ENCODE data around the gene SLC34A1.
"Not testable (repeated sequence)": the region's sequence is repeated elsewhere in the genome, so short reads cannot be mapped to it uniquely, and the experiment has no call there.

SLC34A1 gene

DNA sequence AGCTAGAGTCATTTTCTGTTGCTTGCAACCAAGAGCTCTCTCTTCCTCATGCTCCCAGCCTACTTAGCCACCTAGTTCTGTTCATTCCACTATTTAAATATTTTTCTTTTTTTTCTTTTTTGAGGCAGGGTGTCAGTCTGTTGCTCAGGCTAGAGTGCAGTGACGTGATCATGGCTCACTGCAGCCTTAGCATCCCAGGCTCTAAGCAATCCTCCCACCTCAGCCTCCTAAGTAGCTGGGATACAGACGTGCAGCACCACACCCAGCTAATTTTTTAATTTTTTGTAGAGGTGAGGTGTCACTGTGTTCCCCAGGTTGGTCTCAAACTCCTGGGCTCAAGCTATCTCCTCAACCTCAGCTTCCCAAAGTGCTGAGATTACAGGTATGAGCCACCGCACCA lies 30.2 kb downstream of the SLC34A1 start:
- DNase-seq, result no peak

DNA sequence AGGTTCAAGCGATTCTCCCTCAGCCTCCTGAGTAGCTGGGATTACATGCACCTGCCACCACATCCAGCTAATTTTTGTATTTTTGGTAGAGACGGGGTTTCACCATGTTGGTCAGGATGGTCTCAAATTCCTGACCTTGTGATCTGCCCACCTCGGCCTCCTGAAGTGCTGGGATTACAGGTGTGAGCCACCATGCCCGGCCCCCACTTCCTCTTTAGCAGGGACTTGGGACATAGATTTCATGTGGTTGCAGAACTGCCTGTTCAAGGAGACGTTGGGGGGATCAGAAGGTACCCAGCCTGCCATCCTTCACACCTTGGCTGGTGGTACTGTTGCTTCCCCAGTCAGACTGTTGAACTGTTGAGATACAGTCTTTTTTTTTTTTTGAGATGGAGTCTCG lies 32.8 kb downstream of the SLC34A1 start:
- DNase-seq, result not testable (repeated sequence)

DNA sequence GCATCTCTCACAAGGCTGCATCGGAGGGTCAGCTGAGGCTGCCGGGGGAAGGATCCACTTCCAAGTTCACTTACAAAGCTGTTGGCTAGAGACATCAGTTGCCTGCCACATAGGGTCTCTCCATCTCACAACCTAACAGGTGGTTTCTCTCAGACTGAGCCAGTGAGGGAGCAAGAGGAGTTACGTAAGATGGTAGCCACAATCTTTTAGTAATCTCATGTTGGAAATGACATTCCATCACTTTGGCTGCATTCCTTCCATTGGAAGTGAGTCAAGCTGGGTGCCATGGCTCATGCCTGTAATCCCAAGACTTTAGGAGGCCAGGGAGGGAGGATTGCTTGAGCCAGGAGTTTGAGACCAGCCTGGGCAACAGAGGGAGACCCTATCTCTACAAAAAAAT lies 34.8 kb downstream of the SLC34A1 start:
- peak; percentile 82 for DNase-seq

DNA sequence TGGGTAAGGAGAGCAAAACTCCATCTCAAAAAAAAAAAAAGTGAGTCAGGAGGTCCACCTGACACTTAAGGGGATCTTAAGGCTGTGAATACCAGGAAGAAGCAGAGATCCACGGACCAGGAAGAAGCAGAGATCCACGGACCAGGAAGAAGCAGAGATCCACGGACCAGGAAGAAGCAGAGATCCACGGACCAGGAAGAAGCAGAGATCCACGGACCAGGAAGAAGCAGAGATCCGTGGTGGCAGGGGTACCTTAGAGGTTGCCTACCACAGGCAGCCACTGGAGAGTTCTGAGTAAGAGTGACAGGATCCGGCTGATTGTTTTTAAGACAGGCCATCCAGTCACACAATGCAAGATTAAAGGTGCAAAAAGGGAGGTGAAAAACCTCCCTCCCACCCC lies 36.2 kb downstream of the SLC34A1 start:
- not testable (repeated sequence) for DNase-seq

DNA sequence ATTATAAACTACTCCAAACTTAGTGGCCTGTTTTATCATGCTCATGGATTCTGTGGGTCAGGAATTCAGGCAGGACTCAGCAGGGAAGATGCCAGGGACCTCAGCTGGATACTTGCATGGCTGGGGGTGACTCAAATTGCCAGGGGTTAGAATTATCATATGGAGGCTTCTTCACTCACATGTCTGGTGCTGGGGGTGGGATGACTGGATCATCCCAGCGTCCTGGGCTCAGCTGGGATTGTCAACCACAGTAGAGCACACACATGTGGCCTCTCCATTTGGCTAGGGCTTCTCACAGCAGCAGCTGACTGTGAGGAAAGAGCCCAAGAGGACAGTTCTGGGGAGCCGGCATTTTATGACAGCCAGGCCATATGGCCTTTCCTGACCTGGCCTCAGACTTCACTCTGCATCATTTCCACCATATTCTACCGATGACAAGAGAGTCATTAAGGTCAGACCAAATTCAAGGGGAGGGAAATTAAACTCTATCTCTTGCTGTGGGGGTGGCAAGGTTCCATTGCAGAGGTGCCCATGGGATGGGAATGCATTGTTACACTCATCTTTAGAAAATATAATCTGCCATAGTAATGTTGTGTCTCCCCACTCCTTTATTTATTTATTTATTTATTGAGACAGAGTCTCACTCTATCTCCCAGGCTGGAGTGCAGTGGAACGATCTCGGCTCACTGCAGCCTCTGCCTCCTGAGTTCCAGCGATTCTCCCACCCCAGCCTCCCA lies 37.0 kb downstream of the SLC34A1 start:
- no peak for DNase-seq

DNA sequence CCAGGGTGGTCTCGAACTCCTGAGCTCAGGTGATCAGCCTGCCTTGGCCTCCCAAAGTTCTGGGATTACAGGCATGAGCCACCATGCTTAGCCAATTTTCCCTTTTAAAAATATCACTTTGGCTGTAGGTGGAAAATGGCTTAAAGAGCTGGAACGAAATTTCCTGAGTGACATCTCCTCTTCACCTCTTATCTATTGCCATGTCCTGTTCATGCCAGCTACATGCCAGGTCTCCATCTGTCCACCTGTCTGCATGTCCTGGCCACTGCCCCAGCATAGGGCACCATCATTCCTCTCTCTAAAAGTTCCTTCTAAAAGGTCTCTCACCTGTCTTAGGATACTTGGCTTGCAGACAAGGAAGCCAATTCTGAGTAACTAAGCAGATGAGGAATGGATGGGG lies 39.4 kb downstream of the SLC34A1 start:
- DNase-seq, result no peak

DNA sequence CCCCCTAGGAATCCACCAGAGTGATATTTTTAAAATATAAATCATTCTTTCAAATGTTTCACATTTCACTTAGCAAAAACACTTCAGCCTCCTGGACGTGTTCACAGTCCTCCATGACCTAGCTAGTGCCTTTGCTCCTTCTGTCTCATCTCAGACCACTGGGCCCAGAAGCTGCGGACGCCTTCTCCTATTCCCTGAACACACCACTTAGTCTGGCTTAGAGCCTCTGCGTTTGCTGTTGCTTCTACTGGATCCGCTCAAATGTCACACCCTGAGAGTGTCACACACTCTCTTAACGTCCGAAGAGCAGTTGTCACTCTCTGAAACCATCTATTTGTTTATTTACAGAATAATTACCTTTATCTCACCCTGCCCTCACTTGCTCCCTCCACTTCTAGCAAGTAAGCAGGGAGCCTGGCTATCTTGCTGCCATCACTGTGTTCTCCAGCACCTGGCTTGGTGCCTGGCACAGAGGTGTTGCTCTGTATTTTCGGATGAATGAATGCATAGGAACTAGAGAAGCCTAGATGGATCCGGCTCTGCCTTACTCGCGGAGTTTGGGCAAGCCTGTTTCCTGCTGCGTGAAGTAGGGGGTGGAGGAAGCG lies 41.1 kb downstream of the SLC34A1 start:
- no peak for DNase-seq

DNA sequence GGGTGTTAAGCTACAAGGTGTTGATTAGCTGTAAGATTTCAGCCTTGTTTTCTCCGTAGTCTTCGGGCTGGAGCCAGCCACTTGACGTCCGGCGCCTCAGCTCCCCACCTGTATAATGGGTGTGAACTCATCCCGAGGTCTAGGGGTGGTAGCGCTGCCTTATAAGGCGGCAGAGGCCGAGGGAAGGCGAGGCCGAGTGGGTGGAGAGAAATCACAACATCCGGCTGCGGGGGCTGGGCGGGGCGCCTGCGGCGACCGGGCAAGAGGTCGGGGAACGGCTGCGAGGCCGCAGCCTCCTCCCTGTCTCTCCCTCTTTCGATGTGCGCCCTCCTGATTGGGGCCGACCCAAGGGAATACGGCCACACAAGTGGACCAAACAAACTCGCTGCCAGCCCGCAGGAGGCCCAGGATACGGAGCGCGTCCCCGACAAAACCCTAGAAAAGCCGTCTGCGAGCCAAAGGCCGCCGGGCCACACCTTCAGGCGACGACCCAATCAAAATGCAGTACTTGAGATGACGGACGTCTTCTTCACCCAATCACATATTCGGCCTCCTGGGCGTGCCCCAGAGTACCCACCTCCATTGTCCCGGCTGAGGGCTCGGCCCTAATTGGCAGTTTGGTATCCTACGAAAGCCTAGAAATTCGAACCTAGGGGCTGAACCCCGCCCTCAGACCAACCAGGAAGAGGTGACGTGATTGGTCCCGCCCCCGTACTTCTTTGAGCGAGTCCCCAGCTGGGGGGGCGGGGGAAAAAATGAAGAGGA lies 41.7 kb downstream of the SLC34A1 start:
- DNase-seq, result peak; percentile 100

DNA sequence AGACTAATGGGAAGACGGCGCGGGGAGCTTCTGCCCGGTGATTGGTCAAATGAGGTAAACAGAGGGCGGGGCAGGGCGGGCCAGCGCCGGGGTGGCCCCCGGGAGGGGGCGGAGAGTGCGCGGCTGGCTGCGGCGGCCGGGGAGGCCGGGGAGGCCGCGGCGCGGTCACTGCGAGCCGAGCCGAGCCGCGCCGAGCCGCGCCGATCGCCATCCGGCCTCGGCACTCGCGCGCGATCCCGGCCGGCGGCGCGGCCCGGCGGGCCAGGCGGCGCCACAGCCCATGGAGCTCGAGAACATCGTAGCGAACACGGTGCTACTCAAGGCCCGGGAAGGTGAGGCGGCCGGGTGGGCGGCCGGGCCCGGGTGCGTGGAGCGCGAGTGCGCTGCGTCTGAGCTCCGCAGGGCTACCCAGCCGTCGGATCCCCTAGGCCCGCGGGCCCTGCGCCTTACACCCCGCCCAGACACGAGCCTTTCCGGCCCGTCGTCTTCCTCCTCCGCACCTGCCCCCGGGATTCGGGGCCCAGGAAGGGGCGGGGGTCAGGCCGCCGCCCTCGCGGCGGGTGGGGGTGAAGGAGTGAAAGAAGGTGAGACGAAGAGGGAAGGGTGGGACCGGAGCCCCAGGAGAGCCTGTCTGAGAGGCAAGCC lies 42.5 kb downstream of the SLC34A1 start, which contains the start of gene GRK6:
Gene GRK6, plus strand, starts transcription at position 111 of the 645 bp plus-strand sequence. Its CDS starts 170 bp downstream, at position 281.
- DNase-seq, result no peak

DNA sequence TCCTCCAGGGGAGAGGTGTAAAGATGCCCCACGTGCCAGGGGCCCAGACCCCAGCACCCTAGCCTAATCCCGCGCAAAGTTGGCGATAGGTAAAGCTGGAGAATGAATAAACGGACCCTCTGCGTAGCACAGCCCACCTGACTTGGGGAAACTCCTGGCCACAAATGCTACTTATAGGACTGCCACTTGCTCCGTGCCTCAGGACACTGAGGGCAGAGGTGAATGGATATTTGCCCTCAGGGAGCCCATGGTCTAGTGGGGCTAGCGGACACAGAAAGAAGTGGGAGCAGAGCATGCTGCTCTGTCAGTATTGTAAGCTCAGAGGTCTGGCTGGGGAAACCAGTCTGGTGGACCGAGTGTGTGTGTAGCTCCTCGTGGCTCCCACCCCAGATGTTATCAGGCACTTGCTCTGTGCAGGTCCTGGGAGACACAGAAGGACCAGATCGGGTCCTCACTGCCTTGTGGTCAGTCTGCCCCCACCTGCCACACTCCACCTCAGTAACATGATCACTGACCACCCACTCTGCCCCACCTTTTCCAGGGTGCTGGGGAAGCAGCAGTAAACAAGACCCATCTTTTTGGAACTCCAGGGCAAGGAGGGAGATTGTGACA lies 43.1 kb downstream of the SLC34A1 start:
- DNase-seq, result no peak

DNA sequence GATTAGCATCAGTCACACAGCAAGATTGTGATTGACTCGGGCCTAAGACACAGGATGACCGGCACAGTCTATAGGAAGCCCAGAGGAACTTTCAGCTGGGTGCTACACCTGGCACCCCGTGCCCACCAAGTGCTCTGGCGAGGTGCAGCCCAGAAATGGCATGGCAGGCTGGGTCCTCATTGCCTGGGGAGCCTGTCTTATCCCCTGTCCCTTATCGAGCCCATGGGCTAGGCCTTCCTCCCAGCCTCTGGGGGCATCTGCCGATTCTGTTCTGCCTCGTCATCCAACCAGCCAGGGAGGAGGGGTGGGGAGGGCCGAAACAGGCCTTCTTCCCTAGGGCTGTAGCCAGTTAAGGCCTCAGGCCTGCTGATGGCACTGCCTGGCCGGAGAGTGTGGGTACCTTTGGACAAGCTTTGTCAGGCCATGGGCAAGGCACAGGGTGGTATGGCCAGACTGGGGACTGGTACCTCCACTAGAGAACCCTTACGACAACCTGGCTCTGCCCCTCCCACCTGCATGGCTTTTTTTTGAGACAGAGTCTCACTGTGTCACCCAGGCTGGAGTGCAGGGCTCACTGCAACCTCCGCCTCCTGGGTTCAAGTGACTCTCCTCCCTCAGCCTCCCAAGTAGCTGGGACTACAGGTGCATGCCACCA lies 43.8 kb downstream of the SLC34A1 start:
- DNase-seq, result no peak

DNA sequence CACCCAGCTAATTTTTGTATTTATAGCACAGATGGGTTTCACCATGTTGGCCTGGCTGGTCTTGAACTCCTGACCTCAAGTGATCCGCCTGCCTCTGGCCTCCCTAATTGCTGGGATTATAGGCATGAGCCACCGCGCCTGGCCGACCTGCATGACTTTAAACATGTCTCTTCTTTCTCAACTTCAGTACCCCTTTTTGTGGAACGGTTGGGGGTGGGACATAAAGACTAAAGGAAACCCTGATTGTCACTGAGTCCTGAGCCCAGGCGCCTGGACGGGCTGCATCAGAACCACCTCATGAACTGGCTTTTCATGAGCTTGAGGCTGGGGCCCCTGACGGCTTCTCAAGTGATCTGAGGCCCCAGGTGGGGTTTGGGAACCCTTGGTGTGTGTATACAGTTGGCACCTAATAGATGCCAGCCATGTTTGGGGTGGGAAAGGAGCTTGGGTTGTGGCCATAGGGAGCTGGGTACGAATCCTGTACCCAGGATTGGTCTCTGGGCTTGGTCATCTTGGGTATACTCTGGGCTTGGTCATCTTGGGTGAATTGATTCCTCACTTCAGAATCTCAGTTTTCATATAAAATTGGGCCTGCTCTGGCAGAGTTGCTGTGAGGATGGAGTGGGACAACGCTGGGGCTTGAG lies 44.5 kb downstream of the SLC34A1 start:
- DNase-seq, result no peak

DNA sequence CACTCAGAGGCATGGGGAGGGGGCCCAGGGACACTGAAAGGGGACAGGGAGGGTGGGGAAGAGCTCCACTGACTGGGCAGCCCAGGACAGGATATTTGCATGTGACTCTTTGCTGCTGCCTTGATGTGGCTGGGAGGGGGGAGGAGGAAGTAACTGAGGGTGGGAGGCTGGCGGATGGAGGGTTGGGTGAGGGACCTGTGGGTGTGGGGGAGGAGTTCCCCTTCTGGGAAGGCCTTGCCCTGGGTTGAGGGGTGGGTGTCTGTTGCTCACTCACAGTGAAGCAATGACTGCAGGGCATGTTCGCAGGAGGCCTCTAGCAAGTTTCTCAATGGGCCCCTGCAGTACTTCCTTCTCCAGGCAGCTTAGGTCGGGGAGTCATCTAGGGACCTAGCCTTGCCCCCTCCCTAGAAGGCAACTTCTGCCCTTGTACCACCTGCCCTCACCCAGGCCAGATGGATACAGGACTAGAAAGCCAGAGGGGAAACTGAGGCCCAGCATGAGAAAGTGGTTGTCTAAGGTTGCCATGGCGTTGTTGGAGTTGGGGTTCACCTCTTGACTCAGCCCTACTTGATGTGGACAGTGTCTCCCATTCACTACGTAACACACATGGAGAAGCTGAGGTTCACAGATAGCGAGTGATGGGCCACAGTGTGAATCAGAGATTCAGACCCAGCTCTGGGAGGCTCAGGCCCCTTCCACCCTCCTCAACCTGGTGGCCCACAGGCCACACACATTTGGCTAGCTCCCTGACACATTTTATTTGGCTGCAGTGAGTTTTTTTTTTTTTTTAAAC lies 45.2 kb downstream of the SLC34A1 start:
- no peak for DNase-seq

DNA sequence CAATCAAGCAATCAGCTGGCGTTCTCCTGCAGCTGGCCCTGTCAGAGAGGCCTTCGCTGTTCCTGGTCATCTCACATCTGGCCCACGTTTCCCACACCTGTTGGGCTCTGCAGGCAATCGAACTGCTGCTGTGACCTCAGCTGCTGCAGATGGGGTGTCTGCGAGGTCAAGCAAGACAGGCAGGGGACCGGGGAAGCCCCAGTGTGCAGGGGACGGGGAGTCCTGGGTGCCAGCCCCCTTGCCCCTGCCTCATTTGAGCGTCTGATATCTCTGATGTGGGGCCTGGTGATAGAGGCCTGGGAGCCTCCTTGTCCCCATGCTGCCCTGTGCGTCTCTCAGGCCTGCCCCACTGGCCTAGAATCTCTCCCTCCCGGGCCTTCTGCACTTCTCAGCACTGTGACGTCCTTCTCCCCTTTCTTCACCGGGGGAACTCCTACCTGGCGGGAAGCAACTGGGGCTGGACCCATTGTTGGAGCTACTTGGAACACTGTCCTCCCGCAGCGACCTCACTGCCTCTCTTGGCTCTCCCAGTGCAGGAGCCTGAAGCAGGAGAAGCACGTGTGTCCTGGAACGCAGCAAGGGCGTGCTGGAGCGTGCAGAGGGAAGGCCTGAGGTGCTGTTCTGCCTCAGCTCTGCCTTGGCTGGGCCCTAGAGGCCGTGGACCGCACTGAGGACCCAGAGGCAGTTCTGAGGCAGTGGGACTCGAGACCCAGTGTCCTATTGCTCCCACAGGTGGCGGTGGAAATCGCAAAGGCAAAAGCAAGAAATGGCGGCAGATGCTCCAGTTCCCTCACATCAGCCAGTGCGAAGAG lies 46.1 kb downstream of the SLC34A1 start:
- no peak for DNase-seq

DNA sequence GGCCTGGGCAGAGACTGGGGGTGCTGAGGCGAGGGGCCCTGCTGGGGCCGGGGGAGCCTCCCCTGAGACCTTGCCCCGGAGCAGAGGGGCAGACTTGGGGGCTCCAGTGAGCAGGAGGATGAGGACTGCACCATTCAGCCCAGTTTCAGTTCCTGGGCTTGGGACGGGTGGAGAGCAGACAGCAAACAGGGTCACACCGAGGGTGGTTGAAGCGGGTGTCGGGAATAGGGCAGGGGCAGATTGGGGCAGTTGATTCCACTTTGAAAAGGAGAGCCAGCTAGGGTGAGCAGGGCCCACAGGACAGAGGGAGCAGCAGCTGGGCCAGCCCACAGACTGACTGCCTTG lies 46.7 kb downstream of the SLC34A1 start:
- no peak for DNase-seq

DNA sequence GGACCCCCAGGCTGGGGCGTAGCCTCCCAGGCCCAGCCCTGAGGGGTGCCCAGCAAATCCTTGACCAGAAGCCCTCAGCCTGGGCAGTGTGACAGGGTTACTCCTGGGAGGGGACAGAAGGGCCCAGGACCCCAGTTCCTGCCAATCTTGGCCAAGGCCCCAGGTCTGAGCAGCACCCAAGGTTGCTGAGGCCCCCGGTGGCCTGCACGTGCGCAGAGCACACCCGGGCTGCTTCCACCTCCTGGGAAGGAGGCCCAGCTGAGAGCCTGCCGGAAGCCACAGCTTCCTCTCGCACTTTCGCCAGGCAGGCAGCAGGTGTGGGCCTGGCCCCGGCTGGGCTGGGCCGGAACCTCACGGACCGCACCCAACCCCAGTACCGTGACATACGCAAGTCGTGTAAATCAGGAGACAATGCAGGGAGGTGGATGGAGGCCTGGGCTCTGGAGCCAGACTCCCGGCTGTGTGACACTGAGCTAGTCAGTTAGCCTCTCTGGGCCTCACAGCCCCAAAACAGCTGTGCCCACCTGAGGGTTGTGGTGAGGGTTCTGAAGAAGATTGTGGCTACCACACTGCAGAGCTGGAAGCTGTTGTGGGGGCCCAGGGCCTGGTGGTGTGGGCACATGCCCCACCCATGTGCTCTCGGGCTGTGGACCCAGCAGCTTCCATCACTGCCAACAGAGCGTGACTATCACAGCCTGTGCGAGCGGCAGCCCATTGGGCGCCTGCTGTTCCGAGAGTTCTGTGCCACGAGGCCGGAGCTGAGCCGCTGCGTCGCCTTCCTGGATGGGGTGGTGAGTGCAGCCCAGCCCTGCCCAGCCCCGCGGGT lies 47.3 kb downstream of the SLC34A1 start:
- no peak for DNase-seq

DNA sequence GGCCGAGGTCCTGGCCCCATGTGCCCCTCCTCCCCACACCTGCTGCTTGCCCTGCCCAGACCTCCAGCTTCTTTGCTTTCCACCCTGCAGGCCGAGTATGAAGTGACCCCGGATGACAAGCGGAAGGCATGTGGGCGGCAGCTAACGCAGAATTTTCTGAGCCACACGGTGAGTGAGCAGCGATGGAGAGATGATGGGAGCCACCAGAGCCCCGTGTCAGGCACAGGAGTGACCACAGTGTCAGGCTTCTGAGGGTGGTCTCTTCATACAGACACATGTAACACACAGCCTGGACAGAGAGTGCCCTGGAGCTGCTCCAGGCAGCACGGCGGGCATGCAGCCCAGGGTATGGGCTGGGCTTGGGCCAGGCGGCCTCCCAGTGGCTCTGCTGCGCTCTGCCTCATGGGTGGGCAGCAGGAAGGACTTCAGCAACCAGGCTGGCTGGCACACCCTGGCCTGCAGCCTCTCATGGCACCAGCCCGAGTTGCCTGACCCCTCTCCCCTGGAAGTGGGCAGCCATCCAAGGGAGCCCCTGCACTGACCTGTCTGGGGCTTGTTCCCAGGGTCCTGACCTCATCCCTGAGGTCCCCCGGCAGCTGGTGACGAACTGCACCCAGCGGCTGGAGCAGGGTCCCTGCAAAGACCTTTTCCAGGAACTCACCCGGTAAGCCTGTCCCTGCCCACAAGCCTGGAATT lies 48.1 kb downstream of the SLC34A1 start:
- no peak for DNase-seq

DNA sequence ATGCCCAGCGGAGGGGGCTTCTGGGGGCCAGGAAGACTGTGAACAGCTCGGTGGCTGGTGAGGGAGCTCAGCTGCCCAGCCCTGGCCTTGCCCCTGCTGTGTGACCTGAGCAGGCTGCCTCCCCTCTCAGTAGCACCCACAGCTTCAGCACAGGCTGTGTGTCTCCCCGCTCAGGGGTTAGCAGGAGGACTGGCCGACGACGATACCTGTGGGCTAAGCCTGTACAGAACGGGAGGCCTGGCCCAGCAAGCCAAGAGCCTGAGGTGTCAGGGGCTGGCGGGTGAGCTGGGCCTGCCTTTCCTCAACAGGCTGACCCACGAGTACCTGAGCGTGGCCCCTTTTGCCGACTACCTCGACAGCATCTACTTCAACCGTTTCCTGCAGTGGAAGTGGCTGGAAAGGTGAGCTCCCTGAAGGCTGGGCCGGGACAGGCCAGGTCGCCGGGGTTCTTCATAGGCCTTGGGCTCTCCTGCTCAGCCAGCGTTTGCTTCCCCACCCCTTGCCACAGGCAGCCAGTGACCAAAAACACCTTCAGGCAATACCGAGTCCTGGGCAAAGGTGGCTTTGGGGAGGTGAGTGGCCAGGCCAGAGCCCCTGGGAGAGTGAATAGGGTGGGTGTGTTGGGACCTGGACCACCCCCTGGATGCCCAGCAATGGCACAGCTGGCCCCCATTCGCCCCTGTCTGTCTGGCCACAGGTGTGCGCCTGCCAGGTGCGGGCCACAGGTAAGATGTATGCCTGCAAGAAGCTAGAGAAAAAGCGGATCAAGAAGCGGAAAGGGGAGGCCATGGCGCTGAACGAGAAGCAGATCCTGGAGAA lies 48.8 kb downstream of the SLC34A1 start:
- DNase-seq, result no peak
